NCI-H187 (cell line): ENCODE data around the gene ADGRG3.
"Not testable (repeated sequence)": the region's sequence is repeated elsewhere in the genome, so short reads cannot be mapped to it uniquely, and the experiment has no call there.

Source experiments
- DNase-seq, 2 experiments: peaks; one replicate each; lab custom pipeline; 2025; lab: John Stamatoyannopoulos, UW

The ADGRG3 gene

DNA sequence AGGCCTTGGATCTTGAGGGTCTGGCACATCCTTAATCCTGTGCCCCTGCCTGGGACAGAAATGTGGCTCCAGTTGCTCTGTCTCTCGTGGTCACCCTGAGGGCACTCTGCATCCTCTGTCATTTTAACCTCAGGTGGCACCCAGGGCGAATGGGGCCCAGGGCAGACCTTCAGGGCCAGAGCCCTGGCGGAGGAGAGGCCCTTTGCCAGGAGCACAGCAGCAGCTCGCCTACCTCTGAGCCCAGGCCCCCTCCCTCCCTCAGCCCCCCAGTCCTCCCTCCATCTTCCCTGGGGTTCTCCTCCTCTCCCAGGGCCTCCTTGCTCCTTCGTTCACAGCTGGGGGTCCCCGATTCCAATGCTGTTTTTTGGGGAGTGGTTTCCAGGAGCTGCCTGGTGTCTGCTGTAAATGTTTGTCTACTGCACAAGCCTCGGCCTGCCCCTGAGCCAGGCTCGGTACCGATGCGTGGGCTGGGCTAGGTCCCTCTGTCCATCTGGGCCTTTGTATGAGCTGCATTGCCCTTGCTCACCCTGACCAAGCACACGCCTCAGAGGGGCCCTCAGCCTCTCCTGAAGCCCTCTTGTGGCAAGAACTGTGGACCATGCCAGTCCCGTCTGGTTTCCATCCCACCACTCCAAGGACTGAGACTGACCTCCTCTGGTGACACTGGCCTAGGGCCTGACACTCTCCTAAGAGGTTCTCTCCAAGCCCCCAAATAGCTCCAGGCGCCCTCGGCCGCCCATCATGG is 4.0 kb upstream of the ADGRG3 start:
- DNase-seq = no peak

DNA sequence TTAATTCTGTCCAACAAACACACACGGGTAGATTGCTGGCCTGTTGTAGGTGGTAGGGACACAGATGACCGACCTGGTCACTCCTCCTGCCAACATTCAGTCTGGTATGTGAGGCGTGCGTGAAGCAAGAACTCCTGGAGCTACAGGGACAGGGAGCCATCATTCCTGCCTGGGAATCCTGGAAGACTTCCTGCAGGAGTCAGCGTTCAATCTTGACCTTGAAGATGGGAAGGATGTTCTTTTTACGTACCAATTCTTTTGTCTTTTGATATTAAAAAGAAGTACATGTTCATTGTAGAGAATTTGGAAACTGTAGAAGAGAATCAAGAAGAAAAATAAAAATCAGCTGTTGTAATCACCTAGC is 3.5 kb upstream of the ADGRG3 start:
- no peak for DNase-seq

- DNase-seq = no peak
These were observed 2.6 kb upstream of the ADGRG3 start for GRCh38 chr16:57665541-57665940.

GRCh38 chr16:57666353-57667047 is 1.6 kb upstream of the ADGRG3 start:
- DNase-seq = no peak

- no peak for DNase-seq
These were observed 1.0 kb upstream of the ADGRG3 start for GRCh38 chr16:57667048-57667525.

GRCh38 chr16:57667526-57668262 is 412 bp upstream of the ADGRG3 start:
- no peak for DNase-seq

GRCh38 chr16:57668630-57669475 is 747 bp downstream of the ADGRG3 start:
- no peak for DNase-seq

GRCh38 chr16:57669476-57670162 is 1.5 kb downstream of the ADGRG3 start:
- no peak for DNase-seq

DNA sequence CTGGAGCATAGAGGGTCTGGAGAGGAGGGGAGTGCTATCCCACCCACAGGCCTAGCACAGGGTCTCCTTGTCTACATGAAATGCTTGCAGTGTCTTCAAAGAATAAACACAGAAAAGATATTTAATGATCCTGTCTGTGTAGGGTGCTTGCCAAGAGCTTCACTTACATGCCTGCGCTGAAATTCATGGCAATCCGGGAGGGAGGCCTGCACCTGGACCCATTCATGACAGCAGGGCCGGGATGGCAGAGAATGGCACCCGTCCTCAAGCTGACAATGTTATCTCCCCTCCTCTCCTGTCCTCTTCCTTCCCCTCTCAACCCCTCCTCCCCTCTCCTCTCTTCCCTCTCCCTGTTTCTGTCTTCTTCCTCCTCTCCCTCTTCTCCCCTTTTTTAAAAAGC is 2.1 kb downstream of the ADGRG3 start:
- DNase-seq = no peak

- DNase-seq = not testable (repeated sequence)
These were observed 3.3 kb downstream of the ADGRG3 start for GRCh38 chr16:57671451-57671850.

DNA sequence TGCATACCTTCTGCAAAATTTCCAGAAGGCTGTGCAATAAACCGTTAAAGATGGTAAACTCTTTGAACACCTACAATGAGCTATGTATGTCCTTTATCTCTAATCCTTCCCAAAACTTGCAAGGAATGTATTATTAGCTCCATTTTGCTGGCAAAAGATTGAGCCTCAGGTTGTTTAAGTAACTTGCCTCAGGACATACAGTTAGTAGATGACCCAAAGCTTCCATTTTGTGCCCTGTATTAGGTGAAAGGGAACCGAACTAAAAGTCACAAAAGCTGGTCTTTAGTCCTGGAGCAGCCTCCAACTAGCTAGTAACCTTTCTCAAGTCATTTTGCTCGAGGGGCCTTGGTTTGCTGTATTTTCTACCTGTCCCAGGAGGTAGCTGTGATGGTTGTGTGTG is 4.3 kb downstream of the ADGRG3 start:
- DNase-seq = no peak

- no peak for DNase-seq
These were observed 4.7 kb downstream of the ADGRG3 start for GRCh38 chr16:57672824-57673223.

DNA sequence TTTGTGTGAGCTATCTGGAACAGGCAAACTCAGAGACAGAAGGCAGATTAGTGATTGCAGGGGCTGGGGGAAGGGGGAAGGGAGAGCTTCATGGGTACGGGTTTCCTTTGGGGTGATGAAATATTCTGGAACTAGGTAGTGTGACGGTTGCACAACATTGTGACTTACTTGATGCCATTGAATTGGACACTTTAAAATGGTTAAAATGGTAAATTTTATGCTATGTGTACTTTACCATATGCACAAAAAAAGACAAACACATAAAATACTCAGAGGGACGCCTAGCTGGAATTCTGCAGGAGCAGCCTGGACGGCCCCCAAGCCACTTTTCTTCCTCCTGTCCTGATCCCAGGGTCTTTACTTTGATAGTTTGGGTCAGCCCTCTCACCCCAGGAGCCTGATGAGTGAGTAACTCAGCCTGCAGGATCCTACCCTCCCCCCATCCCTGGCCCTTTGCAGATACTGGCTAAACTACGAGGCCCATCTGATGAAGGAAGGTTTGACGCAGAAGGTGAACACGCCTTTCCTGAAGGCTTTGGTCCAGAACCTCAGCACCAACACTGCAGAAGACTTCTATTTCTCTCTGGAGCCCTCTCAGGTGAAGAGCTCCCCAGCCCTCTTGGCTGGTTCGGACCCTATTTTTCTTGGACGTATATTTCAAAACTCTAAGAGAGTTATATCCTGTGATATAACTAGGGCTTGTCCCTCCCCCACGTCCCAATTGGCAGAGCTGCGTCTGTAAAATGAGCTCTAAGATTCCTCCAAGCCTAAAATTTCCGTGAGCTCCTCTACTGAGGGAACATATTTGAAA is 7.8 kb downstream of the ADGRG3 start:
- no peak for DNase-seq

DNA sequence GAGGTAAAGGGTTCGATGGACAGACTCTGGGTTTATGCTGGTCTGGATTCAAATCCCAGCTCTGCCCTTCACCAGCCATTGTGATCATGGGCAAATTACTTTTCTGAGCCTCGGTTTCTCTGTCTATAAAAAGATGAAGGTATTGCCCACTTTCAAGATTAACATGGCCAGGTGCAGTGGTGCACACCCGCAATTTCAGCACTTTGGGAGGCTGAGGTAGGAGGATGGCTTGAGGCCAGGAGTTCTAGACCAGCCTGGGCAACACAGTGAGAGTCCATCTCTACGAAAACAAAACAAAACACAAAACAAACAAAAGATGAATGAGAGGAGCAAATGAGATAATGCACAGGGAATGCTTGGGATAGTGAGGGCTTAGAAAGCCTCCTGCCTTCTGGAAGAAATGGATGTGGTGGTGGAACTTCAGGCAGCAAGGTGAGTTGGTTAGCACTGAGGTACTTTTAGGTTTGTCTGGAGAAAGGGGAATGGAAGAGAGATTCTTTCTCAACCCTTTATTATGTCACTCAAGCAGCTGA is 8.5 kb downstream of the ADGRG3 start:
- DNase-seq = no peak

GRCh38 chr16:57677622-57678369 is 9.7 kb downstream of the ADGRG3 start:
- DNase-seq = no peak

DNA sequence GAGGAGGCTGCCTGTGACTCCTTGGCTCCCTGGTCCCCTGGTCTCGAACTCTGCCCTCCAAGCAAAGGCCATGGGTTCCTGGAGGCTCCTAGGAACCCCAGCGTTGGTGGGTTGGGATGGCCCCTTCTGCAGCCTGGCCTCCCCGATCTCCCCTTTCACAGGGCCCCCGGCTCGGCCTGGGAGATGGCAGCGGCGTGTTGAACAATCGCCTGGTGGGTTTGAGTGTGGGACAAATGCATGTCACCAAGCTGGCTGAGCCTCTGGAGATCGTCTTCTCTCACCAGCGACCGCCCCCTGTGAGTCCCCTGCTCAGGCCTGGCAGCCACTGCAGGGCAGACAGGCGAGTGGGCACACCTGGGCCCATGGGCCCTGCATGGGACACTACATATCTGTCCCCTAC is 10.9 kb downstream of the ADGRG3 start:
- DNase-seq = no peak

- DNase-seq = no peak
These were observed 11.8 kb downstream of the ADGRG3 start for GRCh38 chr16:57679767-57680482.

DNA sequence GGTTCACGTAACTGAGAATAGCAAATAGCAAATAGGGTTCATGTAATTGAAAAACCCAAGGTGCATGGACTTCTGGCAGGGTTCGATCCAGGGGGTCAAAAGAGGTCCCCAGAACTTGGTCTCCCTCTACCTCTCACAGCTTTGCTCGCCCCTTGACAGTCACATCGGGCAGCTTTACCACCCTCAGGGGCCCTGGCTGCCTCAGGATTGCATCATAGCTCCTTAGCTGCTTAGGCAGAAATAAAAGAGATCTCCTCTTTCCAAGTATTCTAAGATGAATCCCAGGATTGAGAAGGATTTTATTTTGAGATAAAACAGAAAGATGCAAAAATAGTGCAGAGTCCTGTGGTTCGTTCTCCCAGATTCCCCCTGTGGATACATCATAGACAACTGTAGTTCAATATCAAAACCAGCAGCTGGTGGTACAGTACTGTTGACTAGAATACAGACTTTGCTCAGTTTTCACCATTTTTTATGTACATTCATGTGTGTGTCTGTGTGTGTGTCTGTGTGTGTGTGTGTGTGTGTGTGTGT is 12.8 kb downstream of the ADGRG3 start:
- DNase-seq = no peak
